GM12873 (cell line): ENCODE results near the gene MZT2B.

Experiments
- CTCF ChIP-seq: IDR thresholded peaks from 2 replicates; pipeline ENCODE4 v1.5.1; 2012; ENCODE audit warnings: low read depth, mild to moderate bottlenecking, moderate library complexity, low read length, control low read depth; ENCODE audit not compliant: insufficient read depth; ENCODE audit errors: missing control alignments

MZT2B gene

GRCh38 chr2:130187268-130187667, 5.2 kb downstream of the MZT2B start:
- no peak for TF ChIP-seq CTCF

GRCh38 chr2:130190237-130190636, 8.2 kb downstream of the MZT2B start:
- no peak for TF ChIP-seq CTCF

- TF ChIP-seq CTCF = no peak
Measured at GRCh38 chr2:130198343-130198742, 16.3 kb downstream of the MZT2B start, which contains the start of gene TUBA3E. Gene TUBA3E, minus strand, starts transcription at chr2:130198439. Its CDS starts 79 bp downstream, at chr2:130198360.

GRCh38 chr2:130231656-130232055, 49.6 kb downstream of the MZT2B start:
- no peak for TF ChIP-seq CTCF
